NCI-H2196 (cell line): ENCODE measurements around the gene PALM.
"Not testable (repeated sequence)": the region's sequence is repeated elsewhere in the genome, so short reads cannot be mapped to it uniquely, and the experiment has no call there.

Source experiments
- DNase-seq: peaks from one replicate; lab custom pipeline; 2025; ENCODE audit not compliant: unreplicated experiment; lab: John Stamatoyannopoulos, UW

Gene PALM

DNA sequence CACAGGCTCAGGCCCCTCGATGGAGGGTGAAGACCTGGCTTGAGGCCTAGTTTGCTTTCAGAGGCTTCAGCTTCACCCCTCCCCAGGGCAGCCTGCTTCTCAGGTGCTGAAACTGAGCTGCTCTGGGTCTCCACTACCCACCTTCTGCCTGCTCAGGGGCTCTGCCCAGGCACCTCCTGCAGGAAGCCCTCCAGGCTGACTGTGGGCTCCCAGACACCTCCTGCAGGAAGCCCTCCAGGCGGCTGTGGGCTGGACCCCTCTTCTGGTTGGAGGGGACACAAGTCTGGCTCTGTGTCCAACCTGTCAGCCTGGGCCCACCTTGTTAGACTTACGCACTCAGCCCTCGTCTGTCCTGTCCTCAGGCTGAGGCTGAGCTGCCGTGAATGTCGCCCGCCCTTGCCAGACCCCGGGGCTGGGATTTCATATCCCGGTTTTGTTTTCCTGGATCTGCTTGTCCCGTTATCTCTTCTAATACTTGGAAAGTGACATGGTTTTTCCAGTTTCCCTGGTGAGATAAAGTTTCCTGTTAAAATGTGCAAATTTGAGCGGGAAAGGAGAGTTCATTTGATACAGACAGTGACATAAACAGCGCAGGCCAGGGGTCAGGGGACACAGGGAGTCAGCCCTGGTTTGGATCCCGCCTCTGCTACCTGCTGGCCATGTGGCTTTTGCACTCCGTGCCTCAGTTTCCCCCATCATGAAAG, 21.4 kb downstream of the PALM start:
- no peak for DNase-seq

DNA sequence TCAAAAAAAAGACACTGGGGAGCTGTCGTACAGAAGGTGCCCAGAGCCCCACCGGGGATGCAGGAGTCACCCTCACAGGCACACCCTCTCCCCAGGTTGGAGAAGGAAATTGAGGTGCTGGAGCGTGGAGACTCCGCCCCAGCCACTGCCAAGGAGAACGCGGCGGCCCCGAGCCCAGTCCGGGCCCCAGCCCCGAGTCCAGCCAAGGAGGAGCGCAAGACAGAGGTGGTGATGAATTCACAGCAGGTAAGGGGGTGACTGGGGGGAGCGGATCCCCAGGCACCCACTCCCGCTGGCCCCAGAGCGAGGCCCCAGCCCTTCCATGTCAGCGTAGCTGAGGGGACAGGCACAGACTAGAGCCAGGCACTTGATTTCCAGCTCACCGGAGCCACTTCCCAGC, 22.3 kb downstream of the PALM start:
- DNase-seq = no peak

DNA sequence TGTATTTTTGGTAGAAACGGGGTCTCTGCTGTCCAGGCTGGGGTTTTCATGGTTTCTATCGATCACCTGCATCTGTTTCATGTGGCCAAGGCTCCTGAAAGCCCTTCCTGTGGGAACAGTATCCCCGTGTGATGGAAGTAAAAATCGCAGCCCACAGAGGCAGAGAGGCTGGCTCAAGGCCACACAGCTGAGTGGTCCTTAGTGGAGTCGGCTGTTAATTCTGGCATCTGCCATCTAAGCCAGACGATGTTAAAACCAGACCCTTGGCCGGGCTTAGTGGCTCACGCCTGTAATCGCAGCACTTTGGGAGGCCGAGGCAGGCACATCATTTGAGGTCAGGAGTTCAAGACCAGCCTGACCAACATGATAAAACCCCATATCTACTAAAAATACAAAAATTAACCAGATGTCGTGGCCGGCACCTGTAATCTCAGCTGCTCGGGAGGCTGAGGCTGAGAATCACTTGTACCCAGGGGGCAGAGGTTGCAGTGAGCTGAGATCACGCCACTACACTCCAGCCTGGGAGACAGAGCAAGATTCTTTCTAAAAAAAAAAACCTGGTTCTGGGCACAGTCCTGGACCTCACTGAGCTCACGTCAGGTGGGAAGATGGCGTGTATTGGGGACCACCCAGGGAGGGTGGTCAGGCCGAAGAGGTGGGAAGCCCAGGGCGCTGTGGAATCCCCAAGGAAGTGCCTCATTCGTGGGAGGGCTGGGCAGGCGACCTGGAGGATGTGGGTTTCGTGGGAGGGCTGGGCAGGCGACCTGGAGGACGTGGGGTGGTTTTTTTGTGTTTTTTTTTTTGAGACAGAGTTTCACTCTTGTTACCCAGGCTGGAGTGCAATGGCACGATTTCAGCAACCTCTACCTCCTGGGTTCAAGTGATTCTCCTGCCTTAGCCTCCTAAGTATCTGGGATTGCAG, 23.7 kb downstream of the PALM start:
- no peak for DNase-seq

DNA sequence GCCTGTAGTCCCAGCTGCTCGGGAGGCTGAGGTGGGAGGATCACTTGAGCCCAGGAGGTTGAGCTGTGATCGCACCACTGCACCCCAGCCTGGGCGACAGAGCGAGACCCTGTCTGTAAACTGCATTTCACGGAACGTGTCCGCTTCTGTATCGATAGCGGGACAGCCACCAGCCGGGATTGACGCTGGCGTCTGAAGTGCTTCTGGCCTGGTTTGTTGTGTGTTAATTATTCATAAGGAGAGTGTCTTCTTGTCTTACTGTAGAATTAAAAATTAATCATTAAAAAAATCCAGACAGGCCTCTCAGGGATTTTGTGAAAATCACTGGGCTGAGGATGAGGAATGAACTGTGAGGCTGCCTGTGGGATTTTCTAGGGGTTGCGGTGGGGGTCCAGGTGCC, 26.0 kb downstream of the PALM start:
- DNase-seq = no peak

DNA sequence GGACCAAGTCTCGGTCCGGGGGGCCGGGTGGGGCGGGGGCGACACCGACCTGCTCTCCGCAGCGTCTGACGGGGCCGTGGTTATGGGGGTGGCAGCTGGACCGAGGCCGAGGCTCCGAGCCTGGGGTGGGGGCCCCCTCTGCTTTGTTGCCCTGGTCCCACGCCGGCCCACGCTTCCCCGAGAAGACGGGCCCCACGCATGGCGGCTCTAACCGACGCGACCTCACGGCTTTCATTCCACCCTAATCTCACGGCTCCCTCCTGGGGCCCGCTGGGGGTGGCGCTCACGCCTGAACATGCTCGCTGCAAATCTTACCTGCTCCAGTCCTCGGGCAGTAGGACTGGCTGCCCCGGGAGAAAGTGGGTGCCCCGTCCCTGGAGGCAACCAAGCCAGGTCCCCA, 27.4 kb downstream of the PALM start:
- DNase-seq = no peak

DNA sequence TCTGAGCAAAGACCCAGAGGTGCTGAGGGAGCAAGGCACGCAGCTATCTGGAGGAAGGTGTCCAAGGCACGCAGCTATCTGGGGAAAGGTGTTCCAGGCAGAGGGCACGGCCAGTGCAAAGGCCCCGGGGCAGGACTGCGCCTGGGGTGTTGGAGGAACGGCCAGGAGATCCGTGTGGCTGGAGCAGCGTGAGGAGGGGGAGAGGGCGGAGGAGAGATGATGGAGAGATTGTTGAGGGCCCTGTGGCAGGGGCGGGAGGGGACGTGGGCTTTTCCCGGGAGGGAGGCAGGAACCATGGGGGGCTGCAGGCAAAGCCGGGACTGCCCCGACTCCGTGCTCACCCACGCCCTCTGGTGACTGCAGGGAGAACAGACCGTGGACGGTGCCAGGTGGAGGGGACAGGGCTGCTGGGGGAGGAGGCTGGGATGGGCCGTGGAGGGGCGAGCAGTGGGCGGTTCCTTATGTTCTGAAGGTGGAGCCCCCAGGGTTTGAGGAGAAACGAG, 28.9 kb downstream of the PALM start:
- DNase-seq = peak; percentile 56

DNA sequence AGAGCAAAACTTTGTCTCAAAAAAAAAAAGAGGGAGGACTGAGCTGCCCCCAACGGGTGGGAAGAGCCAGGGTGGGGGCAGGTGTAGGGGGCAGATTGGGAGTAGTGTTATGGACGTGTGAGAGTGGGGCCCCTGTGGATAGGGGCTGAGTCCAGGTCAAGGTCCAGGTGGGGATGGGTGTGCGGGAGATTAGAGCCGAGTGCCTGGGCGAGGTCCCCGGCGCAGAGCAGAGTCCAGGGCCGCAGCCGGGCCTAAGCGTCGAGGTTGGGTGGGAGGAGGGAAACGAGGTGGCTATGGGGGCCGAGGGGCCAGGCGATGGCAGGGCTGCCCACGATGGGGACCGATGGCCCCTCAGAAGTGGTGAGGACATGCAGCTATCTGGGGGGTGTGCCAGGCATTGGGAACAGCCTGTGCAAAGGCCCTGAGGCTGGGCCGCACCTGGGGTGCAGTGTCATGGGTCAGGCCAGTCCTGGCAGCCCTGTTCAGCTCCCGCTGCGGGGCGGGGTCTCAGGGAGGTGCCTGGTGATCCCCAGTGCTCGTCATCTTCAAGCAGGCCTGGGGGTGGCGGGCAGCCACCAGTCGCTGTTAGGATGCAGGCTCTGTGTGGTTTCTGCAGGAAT, 29.9 kb downstream of the PALM start:
- DNase-seq = no peak

DNA sequence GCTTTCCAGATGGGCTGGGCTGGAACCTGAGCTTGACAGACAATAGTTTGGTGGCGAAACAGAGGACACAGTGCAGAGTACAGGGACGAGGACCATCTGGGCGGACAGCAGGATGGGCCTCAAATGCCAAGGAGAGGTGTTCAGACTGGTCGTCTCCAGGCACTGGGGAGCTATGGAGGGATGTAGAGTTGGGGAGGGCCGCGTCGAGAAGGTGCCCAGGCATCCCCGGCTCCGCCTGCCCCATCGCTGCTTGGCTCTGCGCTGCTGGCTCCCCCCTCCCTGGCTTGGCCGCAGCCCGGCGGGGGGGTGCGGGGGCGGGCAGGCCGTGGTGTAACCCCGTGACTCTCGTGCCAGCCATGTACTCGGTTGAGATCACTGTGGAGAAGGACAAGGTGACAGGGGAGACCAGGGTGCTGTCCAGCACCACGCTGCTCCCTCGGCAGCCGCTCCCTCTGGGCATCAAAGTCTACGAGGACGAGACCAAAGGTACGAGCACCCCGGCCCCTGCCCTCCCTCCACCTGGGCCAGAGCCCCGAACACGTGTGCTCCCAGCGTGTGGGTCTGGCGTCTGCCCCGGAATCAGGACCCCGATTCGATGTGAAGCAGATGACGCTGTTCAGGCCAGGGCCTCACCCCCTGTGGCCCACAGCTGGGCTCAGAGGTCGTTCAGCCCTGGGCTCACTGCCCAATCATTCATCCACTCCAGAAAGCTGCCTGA, 31.4 kb downstream of the PALM start:
- DNase-seq = peak; percentile 49

DNA sequence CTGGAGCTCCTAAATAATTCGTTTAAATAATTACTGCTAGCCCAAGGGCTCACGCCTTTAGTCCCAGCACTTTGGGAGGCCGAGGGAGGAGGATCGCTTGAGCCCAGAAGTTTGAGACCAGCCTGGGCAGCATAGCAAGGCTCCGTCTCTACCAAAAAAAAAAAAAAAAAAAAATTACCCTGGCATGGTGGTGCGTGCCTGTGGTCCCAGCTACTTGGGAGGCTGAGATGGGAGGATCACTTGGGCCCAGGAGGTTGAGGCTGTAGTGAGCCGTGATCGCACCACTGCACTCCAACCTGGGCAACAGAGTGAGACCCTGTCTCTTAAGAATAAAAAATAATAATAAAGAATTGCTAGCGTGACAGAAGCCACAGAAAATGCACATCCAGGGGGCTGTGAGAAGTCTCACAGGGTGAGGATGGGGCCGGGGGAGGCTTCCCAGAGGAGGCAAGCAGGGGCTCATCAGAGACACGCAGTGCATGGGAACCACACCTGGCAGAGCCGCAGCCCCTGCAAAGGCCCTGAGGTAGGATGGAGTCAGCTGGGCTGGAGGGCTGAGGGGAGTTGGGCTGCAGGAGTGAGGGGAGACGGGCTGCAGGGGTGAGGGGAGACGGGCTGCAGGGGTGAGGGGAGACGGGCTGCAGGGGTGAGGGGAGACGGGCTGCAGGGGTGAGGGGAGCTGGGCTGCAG, 32.2 kb downstream of the PALM start:
- DNase-seq = not testable (repeated sequence)

DNA sequence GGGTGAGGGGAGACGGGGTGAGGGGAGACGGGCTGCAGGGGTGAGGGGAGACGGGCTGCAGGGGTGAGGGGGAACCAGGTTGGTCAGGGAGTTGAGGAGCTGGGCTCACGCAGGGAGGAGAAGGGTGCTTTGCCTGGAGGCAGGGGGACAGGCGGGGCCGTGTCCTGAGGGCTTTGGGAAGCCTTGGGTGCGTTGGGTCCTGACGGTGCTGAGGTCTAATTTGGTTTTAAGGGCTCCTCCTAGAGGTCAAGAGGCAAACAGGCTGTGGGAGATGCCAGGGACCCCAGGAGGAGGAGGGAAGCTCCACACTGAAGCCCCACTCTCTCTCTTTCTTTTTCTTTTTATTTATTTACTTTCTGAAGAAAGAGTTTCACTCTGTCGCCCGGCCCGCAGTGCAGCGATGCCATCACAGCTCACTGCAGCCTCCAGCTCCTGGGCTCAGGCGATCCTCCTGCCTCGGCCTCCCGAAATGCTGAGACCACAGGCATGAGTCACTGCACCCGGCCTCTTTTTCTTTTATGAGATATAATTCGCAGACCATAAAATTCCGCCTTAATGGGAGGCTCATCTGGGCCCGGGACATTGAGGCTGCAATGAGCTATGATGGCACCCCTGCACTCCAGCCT, 32.9 kb downstream of the PALM start:
- DNase-seq = no peak

DNA sequence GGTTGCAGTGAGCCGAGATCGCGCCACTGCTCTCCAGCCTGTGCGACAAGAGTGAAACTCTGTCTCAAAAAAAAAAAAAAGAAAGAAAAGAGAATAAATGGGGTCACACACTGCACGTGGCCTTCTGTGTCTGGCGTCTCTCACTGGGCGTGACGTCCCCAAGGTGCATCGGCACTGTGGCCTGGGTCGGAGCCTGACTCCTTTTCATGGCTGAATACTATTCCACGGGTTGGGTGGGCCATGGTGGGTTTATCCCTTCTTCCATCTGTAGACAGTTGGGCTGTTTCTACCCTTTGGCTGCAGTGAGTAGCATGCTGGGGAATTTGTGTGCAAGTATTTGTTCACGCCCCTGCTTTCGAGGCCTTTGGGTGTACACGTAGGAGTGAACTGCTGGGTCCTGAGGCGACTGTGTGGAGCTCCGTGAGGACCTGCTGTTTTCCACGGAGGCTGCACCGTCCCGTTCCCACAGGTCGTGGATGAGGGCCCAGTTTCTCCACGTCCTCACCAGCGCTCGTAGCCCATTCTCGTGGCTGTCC, 33.9 kb downstream of the PALM start:
- DNase-seq = no peak

DNA sequence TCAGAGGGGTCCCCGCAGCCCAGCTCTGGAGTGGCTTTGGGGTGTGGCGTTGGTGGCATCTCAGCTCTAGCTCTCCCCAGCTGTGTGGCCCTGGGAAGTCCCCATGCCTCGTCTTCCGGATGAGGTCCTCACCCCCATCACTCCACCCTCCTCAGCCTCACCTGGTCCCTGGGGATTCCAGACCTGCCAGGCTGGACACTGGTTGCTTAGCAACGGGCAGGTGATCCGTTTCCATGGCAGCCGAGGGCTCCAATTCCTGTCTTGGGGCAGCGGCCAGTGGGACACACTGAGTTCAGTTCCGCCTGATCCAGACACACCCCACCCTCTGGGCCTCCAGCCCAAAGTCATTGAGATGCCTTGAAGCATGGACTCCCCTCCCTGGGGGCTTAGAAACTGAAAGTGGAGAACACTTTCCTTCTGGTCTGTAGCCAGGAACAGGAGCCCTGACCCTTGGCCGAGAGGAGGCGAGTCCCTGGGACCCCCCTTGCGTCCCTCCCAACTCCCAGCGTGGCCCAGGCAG, 34.5 kb downstream of the PALM start:
- peak; percentile 82 for DNase-seq

DNA sequence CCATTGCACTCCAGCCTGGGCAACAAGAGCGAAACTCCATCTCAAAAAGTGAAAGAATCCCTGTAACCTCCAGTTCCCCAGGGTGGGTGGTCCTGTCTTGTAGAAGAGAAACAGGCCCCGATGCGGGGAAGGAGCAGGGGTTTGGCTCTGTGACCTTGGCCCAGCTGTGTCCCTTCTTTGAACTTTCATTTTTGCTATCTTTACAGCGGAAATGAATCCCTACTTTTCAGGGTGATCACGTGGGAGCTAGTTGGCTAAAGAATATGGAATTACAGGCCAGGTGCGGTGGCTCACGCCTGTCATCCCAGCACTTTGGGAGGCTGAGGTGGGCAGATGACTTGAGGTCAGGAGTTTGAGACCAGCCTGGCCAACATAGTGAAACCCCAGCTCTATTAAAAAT, 36.4 kb downstream of the PALM start:
- DNase-seq = not testable (repeated sequence)

DNA sequence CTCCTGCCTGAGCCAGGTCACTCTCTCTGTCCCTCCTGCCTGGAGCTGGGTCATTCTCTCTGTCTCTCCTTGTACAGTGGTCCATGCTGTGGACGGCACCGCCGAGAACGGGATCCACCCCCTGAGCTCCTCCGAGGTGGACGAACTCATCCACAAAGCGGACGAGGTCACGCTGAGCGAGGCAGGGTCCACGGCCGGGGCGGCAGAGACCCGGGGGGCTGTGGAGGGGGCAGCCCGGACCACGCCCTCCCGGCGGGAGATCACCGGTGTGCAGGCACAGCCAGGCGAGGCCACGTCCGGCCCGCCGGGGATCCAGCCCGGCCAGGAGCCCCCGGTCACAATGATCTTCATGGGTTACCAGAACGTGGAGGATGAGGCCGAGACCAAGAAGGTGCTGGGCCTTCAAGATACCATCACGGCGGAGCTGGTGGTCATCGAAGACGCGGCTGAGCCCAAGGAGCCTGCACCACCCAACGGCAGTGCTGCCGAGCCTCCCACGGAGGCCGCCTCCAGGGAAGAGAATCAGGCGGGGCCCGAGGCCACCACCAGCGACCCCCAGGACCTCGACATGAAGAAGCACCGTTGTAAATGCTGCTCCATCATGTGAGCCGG, 37.6 kb downstream of the PALM start:
- DNase-seq = no peak

DNA sequence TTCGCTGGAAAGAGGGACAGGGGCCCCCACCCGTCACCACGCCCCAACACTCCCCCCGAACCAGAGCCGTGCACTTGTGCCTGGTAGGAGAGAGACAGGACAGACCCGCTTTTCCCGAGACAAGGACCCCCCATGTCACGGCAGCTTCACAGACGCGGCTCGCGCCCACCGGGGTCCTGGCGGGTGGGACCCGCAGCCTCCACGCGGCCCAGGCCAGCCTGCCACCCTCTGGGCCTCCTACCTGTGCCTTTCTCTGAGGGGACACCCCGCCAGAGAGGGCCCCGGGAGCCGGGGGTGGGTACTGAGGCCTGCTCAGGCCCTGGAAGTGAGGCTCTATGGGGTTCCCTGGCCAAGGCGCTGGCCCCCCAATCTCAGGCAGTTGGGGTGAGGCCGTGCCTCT, 38.2 kb downstream of the PALM start:
- no peak for DNase-seq

DNA sequence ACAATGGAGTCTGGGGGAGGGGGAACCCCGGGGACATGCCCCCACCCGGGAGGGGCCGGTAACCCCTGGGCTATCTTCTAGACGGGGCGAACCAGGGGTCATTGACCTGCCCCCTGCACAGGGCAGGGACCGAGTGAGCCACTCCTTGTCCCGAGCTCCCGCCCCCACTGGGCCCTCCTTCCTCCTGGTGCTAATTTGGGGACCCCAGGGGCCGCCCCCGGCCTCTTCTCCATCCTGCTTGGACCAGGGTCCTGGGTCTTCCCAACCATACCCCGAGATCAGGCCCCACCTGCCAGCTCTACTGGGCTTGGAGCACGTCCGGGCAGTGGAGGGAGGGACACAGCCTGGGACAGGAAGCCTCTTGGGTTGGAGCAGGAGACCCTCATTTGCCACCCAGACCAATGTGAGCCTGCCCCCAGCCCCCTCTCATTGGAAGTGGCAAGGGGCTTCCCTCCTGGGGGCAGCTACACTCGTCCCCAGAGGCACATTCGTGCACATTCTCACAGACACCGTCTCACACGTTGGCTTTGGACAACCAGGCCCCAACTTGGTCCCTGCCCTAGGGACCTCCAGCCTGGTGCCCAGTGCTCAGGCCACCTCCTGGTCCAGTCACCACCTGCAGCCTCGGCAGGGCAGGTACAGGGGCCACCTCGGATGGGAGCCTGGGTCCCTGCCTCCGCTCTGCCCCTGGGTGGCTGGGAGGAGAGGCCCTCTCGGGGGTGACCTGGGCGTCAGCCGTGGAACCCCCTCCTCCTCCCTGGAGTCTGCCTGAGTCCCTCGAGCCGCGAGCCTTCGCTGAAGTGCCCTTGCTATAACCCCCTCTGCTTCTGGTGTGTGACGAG, 38.9 kb downstream of the PALM start:
- DNase-seq = no peak

DNA sequence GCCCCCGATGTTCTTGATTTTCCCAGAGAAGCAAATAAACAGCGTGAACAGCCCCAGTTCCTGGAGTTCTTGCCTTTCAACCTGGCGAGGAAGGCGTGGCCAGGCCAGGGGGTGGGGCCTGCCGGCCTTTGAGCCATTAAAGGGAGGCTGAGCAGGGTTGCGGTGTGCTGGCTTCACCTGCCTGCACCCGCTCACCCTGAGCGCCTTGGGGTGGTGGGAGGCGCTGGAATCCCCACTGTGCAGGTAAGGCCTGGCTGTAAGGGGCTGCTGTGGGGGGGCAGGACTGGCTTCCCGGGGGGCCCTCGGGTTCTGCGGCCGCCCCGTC, 39.5 kb downstream of the PALM start:
- no peak for DNase-seq

DNA sequence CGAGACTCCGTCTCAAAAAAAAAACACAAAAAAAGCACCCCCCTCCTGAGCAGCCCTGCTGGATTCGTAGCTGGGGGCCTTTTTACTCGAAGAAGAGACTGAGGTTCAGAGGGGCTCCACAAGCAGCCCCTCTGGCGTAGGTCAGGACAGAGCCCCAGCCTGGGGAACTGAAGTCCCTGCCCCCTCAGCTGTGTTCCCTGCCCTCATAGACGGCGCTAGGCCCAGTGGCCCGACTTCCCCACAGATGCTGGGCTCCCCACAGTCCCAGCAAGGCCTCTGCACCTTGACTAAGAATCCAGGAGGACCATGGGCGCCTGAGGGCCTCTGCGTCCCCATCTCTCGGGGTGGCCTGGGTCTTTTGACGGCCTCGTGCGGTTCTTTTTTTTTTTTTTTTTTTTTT, 41.1 kb downstream of the PALM start:
- DNase-seq = no peak
